HUES48 (cell line): ENCODE data around the gene HID1.
"Not testable (repeated sequence)": the region's sequence is repeated elsewhere in the genome, so short reads cannot be mapped to it uniquely, and the experiment has no call there.

ENCODE experiments used
- H3K27ac ChIP-seq: one replicate; pipeline ENCODE4 v1.7.0; 2013; ENCODE audit warnings: low read depth, low read length, inconsistent platforms
- H3K27me3 ChIP-seq: 2 replicates; pipeline ENCODE4 v1.6.1; 2013; ENCODE audit warnings: mild to moderate bottlenecking, low read length; ENCODE audit not compliant: control insufficient read depth, insufficient read depth
- H3K36me3 ChIP-seq: 2 replicates; pipeline ENCODE4 v1.6.1; 2013; ENCODE audit warnings: low read length; ENCODE audit not compliant: control insufficient read depth, insufficient read depth
- H3K4me1 ChIP-seq: 2 replicates; pipeline ENCODE4 v1.6.1; 2013; ENCODE audit warnings: mild to moderate bottlenecking, low read length; ENCODE audit not compliant: control insufficient read depth, insufficient read depth
- H3K4me3 ChIP-seq: 2 replicates; pipeline ENCODE4 v1.5.1; 2013; ENCODE audit warnings: mild to moderate bottlenecking, low read depth, low read length
- H3K9ac ChIP-seq: 2 replicates; pipeline ENCODE4 v1.6.1; 2013; ENCODE audit warnings: mild to moderate bottlenecking, low read depth, low read length, moderate library complexity
- H3K9me3 ChIP-seq: 2 replicates; pipeline ENCODE4 v1.6.1; 2013; ENCODE audit warnings: low read length; ENCODE audit not compliant: control insufficient read depth, insufficient read depth

Gene HID1

DNA sequence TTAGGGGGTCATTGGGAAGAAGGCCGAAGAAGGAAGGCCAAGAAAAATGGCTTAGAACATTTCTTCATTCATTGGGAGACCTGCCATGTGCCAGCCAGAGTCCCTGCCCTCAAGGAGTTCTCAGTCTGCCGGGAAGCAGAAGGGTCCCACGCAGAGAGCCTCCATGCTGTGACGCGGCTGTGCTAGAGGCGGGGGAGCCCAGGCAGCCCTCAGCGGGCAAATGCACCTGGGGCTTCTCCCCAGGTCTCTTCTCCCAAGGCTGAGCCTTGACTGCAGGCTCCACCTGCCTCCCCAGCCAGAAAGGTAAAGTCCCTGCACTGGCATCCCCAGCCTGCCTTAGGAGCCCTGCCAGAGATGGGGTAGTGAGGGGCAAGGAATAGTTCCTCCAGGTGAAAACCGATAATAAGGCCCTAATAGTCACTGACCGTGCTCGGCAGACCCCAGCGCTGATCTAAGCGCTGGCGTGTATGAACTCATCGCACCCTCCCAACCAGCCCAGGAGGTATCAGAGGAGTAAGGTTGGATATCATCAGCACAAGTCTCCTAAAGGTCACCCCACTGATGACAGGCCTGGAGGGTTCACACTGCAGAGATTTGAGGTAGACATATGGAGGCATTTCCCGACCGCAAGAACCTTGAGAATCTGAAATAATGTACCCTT is 8.9 kb upstream of the HID1 start:
- peaks cover 9% of the 10 kb centered on the region for H3K4me1 ChIP-seq
- H3K9me3 ChIP-seq: no peaks in the 10 kb centered on the region
- H3K27ac ChIP-seq: peak overlapping the region; percentile 60
- no peaks in the 10 kb centered on the region for H3K36me3 ChIP-seq
- peak overlapping the region; percentile 87 for H3K4me3 ChIP-seq
- peaks cover 8% of the 10 kb centered on the region; the same call in 1 of the 2 replicates for H3K27me3 ChIP-seq
- peak overlapping the region; percentile 57 for H3K9ac ChIP-seq

- Histone ChIP-seq H3K27ac (no peak overlapping the region), H3K4me3 (no peak overlapping the region), H3K27me3 (peaks cover 17% of the 10 kb centered on the region), H3K9ac (no peak overlapping the region), H3K4me1 (peaks cover 9% of the 10 kb centered on the region), H3K36me3 (no peaks in the 10 kb centered on the region), H3K9me3 (no peaks in the 10 kb centered on the region)
These were observed 7.0 kb upstream of the HID1 start for GRCh38 chr17:74979408-74980146.

DNA sequence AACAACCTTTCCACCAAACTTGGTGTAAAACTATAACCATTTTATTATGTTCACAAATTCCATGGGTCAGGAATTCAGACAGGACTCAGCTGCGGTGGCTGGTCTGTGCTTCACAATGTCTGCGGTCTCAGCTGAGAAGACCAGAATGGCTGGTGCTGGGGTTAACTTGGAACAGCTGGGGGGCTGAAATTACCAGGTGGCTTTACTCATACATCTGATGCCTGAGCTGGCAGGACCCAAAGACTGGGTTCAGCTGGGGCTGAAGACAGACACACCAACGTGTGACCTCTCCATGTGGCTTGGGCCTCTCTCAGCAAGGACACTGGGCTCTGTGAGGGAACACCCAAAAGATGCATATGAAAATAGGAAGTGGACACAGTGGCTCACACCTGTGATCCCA is 5.7 kb upstream of the HID1 start:
- no peak overlapping the region for H3K27ac ChIP-seq
- H3K9me3 ChIP-seq: no peaks in the 10 kb centered on the region
- peaks cover 31% of the 10 kb centered on the region for H3K27me3 ChIP-seq
- H3K9ac ChIP-seq: no peak overlapping the region
- peaks cover 9% of the 10 kb centered on the region for H3K4me1 ChIP-seq
- H3K36me3 ChIP-seq: no peaks in the 10 kb centered on the region
- H3K4me3 ChIP-seq: no peak overlapping the region

GRCh38 chr17:74977802-74978201 is 5.2 kb upstream of the HID1 start:
- Histone ChIP-seq H3K36me3 (no peaks in the 10 kb centered on the region), H3K9ac (no peak overlapping the region), H3K4me1 (peaks cover 9% of the 10 kb centered on the region), H3K27me3 (peaks cover 35% of the 10 kb centered on the region), H3K4me3 (no peak overlapping the region), H3K27ac (no peak overlapping the region), H3K9me3 (no peaks in the 10 kb centered on the region)

DNA sequence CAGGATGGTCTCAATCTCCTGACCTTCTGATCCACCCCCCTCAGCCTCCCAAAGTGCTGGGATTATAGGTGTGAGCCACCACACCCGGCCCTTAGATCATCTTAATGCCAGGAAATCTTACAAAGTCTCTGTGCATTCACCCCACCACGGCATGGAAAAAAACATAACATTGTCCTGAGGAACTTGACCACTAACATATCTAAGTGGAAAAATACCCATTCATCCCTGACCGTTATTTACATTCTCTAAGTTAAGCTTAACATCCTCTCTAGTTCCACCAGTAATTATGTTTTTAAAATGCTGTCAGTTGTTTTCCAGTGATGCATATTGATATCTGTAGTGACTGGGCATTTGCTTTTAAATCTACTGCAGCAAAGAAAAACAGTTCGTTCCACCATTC is 3.4 kb upstream of the HID1 start:
- H3K9ac ChIP-seq: no peak overlapping the region
- no peaks in the 10 kb centered on the region for H3K36me3 ChIP-seq
- H3K27me3 ChIP-seq: peaks cover 44% of the 10 kb centered on the region
- H3K9me3 ChIP-seq: no peaks in the 10 kb centered on the region
- H3K4me1 ChIP-seq: no peaks in the 10 kb centered on the region; the same call in 1 of the 2 replicates
- no peak overlapping the region for H3K27ac ChIP-seq
- H3K4me3 ChIP-seq: no peak overlapping the region

GRCh38 chr17:74972973-74973328 is 392 bp upstream of the HID1 start:
- H3K9me3 ChIP-seq: no peaks in the 10 kb centered on the region
- no peaks in the 10 kb centered on the region for H3K36me3 ChIP-seq
- no peak overlapping the region for H3K9ac ChIP-seq
- H3K27ac ChIP-seq: no peak overlapping the region
- H3K27me3 ChIP-seq: peaks cover 49% of the 10 kb centered on the region
- peak overlapping the region; percentile 69 for H3K4me3 ChIP-seq
- peaks cover 9% of the 10 kb centered on the region for H3K4me1 ChIP-seq

DNA sequence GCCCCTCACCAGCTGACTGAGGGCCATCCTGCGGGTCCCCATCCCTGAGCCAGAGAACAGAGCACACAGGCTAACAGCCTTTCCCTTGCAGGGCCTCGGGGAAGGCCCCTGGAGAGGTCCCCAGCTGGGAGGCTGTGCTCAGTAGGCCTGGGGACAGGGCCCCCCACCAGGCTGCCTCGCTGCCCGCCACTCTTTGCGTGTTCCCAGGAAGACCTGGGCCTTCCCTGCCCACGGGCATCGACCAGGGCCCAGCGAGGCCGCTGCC is 785 bp downstream of the HID1 start:
- Histone ChIP-seq H3K9me3 (no peaks in the 10 kb centered on the region), H3K27me3 (peaks cover 49% of the 10 kb centered on the region), H3K4me1 (peaks cover 9% of the 10 kb centered on the region), H3K9ac (no peak overlapping the region), H3K27ac (no peak overlapping the region), H3K36me3 (no peaks in the 10 kb centered on the region), H3K4me3 (peak overlapping the region; percentile 69)

DNA sequence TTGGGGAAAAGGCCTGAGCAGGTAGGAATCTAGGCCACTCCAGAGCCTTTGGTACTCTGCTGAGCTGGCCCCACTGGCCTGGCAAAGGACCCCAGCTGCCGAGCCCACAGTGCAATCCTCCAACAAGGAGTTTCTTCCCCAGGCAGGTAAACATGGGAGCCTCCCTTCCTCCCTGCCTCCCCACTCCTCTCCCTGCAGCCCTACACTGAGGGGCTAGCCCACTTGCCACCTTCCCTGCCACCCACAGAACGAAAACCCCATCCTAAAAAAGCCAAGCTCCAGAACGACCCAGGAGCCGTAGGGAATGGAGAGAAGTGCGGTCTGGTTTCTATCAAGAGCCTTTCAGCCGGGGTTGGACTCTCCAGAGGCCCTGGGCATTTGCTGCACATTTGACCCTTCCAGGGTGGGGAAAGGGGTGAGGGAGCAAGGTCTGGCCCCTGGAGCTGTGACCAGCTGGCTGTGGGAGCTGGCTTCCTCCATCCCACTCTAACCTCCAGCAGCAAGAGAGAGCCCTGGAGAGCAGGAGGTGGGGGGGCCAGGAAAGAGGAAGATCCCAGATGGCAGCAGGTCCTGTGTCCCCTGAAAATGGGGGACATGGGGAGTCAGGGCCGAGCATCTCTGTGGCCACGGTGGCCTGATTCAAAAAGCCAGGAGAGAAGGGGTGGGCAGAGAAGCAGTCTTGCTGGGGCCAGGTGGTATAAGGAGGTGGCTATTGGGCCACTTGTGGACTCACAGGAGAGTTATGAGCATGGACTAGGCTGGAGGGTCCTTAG is 1.3 kb downstream of the HID1 start:
- H3K27me3 ChIP-seq: peaks cover 49% of the 10 kb centered on the region
- H3K4me3 ChIP-seq: peak overlapping the region; percentile 69; the same call in 1 of the 2 replicates
- H3K9me3 ChIP-seq: no peaks in the 10 kb centered on the region
- peaks cover 9% of the 10 kb centered on the region for H3K4me1 ChIP-seq
- no peak overlapping the region for H3K27ac ChIP-seq
- H3K9ac ChIP-seq: no peak overlapping the region
- H3K36me3 ChIP-seq: no peaks in the 10 kb centered on the region

- Histone ChIP-seq H3K9ac (no peak overlapping the region), H3K27ac (no peak overlapping the region), H3K4me3 (no peak overlapping the region), H3K27me3 (peaks cover 48% of the 10 kb centered on the region), H3K9me3 (no peaks in the 10 kb centered on the region), H3K4me1 (peaks cover 9% of the 10 kb centered on the region), H3K36me3 (no peaks in the 10 kb centered on the region)
These were observed 2.2 kb downstream of the HID1 start for GRCh38 chr17:74970395-74970794.

- H3K4me3 ChIP-seq, H3K9ac ChIP-seq, H3K4me1 ChIP-seq, H3K36me3 ChIP-seq, H3K9me3 ChIP-seq, H3K27ac ChIP-seq: not testable (repeated sequence)
- peaks cover 39% of the 10 kb centered on the region for H3K27me3 ChIP-seq
These were observed 3.1 kb downstream of the HID1 start for GRCh38 chr17:74969501-74969900.

- no peak overlapping the region for H3K9ac ChIP-seq
- H3K36me3 ChIP-seq: no peaks in the 10 kb centered on the region
- H3K27me3 ChIP-seq: peaks cover 27% of the 10 kb centered on the region
- H3K4me1 ChIP-seq: peaks cover 9% of the 10 kb centered on the region
- no peak overlapping the region for H3K4me3 ChIP-seq
- no peaks in the 10 kb centered on the region for H3K9me3 ChIP-seq
- H3K27ac ChIP-seq: no peak overlapping the region
These were observed 4.2 kb downstream of the HID1 start for GRCh38 chr17:74968361-74968780.
